HG03432 (cell line): ENCODE data around the gene FUS.
A peak's percentile ranks its signal among the peaks of the same experiment; 100 is the strongest.
"Not testable (repeated sequence)": the region's sequence is repeated elsewhere in the genome, so short reads cannot be mapped to it uniquely, and the experiment has no call there.

ENCODE experiments used
- ATAC-seq: cut with Tn5 transposase; IDR thresholded peaks from one replicate; pipeline ENCODE4 v1.9.1; 2021; ENCODE audit warnings: mild to moderate bottlenecking, moderate library complexity; ENCODE audit not compliant: unreplicated experiment

The FUS gene

DNA sequence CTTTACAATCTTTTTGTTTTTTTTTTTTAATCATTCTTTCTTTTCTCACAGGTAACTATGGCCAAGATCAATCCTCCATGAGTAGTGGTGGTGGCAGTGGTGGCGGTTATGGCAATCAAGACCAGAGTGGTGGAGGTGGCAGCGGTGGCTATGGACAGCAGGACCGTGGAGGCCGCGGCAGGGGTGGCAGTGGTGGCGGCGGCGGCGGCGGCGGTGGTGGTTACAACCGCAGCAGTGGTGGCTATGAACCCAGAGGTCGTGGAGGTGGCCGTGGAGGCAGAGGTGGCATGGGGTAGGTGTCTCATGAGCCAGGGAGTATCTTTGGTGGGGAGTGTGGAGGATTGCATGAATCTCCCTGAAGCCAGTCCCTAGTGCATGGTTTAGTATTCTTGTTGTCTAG, 4.9 kb downstream of the FUS start:
- no peak for ATAC-seq

DNA sequence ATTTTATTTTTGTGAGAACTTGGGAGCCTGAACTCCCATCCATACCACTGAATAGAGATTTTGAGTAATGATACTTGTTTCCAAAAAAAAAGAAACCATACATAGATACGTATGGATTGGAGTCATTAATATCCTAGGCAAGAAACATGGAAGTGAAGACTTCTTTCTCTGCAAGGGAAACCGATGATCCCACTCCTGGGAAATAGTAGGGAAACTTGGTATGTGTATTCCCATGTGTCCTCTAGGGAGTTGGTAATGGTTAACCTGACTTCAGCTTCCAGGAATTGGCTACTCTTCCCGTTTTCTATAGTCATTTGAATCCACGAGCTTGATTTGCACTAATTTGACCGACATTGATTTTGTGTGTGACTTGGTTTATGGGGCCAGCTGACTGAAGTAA, 5.4 kb downstream of the FUS start:
- ATAC-seq, result no peak

DNA sequence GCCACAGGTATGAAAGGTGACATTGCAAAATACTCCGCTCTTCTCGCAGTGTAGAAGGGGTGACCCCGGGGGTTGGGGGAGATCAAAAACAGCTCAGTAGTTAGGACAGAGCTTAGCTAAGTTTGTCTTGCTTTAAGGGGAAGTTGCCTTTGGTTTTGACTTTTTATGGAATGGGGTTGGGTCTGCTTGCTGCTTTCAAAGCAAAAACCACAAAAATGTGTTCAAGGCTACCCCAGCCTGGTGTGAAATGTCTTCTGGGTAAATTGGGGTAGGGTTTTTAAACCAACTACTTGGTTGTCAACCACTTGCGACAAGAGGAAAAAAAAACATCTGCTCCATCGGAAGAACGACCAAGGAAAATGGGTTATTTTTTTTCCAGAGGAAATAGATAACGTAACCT, 6.2 kb downstream of the FUS start:
- no peak for ATAC-seq

DNA sequence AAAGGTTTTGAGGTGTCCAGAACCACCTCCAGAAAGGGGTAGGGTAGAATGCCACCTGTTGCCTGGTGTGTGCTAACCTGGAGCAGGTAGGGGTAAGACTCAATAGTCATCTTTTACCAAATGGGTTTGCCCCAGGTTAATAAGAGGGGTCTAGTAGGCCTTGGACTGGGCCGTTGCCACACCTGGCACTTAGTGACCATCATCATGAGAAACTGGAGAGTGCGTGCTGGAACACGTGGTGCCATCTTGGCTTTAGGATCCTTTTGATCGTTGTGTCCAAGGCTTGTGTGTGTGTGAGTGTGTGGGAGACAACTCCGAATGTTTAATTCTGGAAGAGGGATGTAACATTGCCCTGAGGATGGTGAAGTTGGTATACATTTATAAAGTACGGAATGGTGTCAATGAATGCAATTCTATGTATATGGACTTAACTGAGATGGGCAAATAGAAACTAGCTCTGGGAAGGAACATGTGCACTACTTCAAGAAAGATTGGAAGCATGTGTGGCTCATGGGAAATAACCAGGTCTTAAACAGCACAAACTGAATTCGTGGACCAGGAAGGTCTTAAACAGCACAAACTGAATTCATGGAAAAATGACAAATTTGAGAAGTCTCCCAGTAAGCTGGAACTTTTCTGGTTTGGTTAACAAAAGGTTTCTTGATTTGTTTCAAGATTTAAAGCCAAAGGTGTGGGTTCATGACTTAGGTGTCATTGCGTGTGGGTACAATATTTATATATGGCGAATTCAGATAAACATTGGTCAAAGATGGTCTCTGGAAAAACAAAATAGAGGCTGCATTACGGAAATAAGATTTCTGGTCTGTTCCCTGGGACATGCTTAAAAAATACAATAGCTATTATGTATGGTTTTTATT, 7.2 kb downstream of the FUS start:
- no peak for ATAC-seq

DNA sequence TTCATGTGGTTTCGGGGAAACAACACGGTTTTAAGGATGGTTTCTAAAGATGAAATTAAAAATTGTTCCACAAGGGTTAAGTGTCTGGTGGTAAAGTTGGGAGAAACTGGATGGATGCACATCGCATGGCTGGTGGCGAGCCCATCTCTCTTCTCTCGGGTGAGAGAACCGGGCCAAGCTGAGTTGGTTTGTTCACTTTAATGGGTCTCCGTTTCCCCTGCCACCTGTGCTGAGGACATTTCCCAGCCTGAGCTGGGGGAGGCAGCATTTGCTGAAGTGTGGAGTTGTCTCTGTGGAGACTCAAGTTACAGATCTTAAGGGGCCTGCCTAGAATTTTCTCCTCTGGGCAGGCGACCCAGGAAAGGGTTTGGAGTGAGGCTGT, 7.9 kb downstream of the FUS start:
- no peak for ATAC-seq

DNA sequence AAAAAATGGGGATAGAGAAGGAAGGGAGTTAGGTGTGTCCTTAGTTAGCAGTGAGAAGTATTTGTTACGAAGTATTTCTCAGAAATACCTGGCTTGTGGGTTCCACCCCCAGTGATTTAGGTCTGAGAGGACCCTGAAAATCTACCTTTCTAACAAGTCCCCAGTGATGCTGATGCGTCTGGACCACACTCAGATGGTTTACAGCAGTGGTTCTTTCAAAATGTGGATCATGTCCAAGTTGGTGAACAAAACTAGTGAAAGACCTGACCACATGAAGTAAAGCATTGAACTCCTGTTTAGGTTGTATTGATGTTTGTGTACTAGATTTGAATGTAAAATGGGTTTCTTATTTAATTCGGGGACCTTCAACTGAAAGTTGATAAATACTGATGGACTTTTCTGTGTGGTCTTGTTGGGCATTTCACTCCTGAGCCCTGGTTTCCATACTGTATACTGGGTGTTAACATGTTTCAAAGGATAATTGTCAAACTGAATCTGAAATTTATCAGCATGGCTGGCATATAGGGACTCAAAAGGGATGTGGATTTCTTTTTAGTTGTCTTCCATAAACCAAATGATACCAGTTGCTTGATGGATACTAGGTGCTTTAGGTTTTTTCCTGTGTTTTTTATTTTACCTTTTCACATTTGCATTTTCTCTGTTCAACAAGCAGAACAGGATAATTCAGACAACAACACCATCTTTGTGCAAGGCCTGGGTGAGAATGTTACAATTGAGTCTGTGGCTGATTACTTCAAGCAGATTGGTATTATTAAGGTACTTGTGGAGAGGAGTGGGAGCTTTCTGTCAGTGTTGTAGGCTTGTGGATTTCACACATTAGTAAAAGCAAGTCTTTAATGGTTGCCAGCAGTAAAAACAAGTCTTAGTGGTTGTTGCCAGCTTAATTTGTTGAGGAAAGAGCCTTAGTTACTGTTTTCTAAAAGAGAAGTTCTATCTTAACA, 8.8 kb downstream of the FUS start:
- ATAC-seq, result no peak

DNA sequence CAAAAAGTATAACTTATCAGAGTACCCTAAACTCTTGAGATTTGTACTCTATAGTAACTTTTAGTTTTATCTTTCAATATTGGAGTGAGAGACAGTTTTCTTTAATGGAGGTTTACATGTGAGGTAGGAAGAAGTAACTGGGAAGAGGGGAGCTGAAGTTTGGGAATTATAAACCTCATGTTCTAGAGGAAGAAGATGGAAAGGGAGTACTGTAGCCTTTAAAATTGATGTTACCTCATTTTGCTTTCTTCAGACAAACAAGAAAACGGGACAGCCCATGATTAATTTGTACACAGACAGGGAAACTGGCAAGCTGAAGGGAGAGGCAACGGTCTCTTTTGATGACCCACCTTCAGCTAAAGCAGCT, 9.5 kb downstream of the FUS start:
- ATAC-seq, result no peak

DNA sequence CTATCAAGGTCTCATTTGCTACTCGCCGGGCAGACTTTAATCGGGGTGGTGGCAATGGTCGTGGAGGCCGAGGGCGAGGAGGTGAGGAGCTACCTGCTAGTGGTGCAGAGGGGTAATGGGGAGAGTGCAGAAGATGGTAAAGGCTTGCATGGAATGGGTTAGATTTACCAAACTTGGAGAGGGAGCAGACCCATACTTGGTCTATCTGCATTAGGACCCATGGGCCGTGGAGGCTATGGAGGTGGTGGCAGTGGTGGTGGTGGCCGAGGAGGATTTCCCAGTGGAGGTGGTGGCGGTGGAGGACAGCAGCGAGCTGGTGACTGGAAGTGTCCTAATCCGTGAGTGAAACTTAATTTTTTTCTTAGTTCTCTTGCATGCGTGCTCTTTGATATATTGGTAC, 10.1 kb downstream of the FUS start:
- ATAC-seq, result no peak

DNA sequence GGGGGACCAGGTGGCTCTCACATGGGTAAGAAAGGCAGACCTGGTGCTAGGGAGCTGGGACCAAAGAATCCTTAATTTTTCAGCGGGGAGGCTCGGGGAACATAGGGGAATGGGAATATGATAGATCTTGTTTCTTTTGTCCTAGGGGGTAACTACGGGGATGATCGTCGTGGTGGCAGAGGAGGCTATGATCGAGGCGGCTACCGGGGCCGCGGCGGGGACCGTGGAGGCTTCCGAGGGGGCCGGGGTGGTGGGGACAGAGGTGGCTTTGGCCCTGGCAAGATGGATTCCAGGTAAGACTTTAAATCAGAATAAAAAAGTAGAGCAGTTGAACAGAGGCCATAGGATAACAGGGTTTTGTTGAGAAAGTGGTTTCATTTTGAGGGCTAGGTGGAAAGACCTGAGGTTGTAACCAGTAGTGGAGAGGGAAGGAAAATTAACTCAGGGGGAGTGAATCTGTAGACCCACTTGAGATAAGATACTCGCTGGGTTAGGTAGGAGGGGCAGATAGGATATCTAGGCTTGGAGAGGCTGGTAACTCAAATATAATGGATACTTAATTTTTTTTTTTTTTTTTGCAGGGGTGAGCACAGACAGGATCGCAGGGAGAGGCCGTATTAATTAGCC, 11.0 kb downstream of the FUS start:
- no peak for ATAC-seq

DNA sequence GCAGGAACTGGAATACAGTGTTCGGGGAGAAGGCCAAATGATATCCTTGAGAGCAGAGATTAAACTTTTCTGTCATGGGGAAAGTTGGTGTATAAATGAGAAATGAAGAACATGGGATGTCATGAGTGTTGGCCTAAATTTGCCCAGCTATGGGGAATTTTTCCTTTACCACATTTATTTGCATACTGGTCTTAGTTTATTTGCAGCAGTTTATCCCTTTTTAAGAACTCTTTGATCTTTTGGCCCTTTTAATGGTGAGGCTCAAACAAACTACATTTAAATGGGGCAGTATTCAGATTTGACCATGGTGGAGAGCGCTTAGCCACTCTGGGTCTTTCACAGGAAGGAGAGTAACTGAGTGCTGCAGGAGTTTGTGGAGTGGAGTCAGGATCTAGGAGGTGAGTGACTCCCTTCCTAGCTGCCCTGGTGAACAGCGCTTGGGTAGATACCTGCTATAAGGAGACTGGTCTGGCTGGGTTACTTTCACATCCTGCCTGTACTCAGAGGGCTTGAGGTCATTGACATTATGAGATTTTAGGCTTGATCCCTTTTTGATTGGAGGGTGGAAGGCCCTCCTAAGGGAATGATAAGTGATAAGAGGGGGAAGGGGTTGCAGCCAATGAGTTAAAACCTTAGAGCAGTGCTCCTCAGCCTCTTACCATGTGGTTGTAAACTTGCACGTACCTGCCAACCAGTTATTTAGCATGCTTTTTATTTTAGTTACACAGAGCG, 11.9 kb downstream of the FUS start:
- no peak for ATAC-seq

DNA sequence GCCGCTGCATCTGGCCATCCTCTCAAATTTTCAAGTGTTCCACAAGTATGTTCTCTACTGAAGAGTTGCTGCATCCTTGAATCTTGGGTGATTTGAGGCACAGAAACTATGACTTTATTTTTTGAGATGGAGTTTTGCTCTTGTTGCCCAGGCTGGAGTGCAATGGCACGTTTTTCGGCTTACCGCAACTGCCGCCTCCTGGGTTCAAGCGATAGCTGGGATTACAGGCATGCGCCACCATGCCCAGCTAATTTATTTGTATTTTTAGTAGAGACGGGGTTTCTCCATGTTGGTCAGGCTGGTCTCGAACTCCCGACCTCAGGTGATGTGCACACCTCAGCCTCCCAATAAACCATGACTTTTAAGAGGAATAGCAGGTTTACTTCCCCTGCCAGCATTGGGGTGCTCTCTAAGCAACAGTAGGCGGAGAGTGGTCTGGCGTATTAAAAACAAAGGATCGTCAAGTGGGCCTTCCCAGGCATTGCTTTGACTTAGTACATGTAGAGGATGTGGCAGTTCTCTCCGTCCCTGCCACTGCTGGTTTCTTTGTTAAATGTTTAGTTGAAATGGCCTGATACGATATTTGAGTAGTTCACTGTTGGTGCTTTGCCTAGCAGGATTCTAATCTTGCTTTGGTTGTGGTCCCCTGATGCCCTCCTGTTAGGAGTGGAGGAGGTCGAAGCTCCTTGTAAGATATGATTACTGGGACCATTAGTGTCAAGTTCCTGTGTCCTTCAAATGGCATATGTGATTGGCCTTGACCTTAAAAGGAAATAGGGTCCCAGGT, 13.1 kb downstream of the FUS start:
- ATAC-seq, result no peak

DNA sequence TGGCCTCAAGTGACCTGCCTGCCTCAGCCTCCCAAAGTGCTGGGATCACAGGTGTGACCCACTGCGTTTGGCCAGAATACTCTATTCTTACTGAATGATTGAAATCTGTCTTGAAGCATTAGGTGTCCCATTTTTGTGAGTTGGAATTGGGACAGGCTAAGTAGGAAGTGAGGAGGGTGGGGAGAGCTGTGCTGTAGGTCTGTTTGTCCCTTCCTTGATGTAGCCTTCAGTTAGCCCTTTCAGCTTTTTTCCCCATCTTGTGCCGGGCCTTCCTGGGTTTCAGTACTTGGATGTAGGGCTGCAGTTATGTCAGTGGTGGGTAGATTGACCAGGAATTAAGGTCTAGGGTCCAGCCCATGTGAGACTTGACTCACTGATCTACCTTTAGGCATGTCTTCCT, 13.9 kb downstream of the FUS start:
- no peak for ATAC-seq

DNA sequence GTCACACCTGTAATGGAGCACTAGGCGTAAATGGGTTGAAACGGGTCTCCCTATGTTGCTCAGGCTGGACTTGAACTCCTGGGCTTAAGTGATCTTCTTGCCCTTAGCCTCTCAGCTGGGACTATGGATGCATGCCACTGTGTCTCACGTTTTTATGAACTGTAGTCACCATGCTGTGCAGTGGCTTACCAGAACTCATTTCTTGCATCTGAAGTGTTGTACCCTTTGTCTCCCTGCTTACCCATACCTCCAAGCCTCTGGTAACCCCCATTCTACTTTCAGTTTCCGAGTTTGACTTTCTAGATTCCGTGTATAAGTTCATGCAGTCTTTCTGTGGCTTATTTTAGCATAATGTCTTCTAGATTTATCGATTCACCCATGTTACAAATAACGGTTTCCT, 15.0 kb downstream of the FUS start:
- ATAC-seq, result peak; percentile 80

DNA sequence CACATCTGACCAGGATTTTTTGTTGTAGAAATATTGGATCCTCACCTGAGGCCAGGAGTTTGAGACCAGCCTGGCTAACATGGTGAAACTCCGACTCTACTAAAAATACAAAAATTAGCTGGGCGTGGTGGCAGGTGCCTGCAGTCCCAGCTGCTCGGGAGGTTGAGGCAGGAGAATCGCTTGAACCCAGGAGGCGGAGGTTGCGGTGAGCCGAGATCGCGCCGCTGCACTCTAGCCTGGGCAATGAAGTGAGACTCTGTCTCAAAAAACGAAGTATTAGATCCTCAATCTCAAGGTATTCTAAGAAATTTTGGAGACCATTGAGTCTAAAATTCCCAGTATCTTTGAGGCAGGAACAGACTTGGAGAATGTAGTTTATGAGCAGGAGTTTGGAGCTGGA, 15.9 kb downstream of the FUS start:
- ATAC-seq, result not testable (repeated sequence)

DNA sequence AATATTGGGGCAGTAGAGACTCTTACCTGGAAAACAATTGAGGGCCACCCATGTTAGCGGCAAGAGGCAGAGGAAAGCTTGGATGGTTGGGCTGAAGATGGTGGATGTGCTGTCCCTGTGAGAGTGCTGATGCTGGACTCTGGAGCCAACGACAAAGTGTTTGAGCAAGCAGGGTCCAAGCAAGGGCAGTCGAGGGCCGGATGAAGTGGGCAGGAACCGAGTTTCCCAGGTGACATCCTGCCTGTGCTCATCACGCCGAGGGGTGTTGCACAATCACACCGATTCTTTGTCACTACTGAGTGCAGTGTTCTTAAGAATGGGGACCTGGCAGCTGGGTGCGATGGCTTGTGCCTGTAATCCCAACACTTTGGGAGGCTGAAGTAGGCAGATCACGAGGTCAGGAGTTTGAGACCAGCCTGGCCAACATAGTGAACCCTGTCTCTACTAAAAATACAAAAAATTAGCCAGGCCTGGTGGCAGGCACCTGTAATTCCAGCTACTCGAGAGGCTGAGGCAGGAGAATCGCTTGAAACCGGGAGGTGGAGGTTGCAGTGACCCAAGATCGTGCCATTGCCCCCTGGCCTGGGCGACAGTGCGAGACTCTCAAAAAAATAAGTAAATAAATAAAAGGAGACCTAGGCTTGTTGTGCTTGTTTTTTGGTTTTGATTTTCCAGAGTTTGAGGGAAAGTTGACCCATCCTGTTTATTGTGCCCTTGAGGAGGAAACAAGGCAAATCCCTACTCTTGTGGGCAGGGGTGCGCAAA, 16.6 kb downstream of the FUS start:
- no peak for ATAC-seq

DNA sequence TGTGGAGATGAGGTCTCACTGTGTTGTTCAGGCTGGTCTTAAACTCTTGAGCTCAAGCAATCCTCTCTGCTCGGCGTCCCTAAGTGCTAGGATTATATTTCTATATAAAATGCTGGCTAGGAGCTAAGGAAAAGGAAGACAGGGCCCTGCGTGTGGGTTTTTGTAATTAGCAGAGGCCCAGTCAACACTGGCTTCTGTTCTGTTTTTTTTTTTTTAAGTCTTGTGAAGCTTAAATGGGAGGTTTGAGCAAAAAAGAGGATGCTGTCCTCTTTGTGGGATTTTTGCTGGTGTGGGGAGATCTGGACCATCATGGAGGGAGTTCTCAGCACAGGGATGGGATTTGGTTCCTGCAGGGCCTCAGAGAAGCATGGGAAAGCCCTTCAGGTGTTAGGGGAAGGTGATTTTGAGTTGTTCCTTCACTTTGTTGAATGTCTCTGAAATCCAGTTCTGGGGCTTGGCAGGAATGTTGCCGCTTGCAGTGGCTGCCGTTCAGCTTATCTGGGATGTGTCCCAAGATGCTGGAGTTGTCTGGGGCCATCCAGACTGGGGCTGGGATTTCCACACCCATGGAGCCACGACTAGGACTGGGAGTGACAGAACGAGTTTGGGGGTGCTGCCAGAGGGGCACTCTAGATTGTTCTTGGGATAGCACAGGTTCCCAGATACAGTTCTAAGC, 18.4 kb downstream of the FUS start:
- ATAC-seq, result no peak

DNA sequence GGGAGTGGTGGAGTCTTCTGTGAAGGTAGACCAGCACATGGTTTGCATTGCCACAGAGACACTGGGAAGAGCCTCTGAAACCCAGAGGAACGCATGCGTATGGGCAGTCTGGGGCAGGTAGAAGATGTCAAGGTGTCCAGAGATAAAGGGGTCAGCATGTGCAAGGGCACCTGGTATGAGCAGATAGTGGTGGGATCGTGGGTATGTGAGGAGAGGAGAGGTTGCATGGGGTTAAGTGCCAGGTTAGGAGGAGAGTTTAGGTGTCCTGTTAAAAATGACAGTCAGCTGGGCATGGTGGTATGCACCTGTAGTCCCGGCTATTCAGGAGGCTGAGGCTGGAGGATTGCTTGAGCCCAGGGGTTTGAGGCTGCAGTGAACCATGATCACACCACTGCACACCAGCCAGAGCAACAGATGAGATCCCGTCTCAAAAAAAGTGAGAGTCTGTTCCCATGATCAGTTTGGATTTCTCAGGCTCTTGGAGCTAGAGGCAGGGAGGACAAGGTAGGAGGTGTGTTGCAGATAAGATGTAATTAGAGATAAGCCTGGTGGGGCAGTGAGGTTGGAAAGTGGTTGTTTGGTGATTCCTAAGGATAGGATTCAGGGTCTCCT, 19.6 kb downstream of the FUS start:
- ATAC-seq, result no peak

DNA sequence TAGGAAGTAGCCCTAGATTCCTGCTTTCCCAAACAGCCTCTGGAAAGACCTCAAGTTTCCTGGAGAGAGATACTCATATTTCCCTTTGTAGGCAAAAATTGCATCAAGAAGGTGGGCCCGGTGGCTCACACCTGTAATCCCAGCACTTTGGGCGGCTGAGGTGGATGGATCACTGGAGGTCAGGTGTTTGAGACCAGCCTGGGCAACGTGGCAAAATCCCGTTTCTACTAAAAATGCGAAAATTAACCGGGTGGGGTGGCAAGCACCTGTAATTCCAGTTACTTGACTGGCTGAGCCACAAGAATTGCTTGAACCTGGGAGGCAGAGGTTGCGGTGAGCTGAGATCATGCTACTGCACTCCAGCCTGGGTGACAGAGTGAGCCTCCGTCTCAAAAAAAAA, 20.2 kb downstream of the FUS start:
- ATAC-seq, result not testable (repeated sequence)
